ENCODE measurements around the gene INPP5F.

DNA sequence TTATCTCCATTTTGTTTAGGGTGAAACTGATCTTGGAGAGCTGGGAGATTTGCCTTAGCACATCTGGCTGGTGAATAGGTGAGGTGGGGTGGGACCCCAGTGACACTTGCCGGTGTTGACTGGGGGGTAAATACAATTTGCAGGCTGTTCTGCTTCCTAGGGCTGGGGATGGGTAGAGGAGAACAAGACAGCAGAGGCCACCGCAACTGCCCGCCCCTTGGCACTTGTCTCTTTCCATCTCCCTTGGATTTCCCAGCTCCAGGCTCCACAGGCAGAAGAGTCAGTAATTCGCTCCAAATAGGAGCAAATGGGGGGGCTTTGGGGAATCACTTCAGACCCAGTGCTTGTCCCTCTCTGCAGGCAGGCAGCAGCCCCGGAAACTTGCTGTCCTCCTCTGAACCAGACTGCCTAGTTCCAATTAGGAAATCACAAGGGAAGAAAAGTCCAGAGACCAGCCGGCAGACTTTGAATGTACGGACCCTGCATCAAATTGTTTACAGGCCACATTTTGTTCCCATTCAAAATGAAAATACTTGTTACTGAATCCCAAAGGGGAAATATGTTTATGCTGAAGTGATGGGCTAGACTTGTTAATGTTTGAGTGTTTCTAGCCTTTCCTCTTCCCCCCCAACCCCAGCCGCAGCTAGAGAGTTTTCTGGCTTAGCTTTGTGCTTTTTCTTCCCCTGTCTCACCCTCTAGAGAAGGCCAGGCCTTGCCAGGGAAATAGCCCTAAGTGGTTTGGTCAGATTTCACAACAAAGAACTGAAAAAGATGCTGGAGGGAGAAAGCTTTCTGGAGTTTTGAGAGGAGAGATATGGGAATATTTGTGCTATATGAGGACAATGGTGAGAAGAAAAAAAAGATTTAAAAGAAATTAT, 10.0 kb upstream of the INPP5F start:
- TF ChIP-seq, protein P1, sequence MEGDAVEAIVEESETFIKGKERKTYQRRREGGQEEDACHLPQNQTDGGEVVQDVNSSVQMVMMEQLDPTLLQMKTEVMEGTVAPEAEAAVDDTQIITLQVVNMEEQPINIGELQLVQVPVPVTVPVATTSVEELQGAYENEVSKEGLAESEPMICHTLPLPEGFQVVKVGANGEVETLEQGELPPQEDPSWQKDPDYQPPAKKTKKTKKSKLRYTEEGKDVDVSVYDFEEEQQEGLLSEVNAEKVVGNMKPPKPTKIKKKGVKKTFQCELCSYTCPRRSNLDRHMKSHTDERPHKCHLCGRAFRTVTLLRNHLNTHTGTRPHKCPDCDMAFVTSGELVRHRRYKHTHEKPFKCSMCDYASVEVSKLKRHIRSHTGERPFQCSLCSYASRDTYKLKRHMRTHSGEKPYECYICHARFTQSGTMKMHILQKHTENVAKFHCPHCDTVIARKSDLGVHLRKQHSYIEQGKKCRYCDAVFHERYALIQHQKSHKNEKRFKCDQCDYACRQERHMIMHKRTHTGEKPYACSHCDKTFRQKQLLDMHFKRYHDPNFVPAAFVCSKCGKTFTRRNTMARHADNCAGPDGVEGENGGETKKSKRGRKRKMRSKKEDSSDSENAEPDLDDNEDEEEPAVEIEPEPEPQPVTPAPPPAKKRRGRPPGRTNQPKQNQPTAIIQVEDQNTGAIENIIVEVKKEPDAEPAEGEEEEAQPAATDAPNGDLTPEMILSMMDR (IDR thresholded peaks at IDR 0.05) = no peak
- no peak for TF ChIP-seq POLR2A (IDR thresholded peaks at IDR 0.05)

All from upper lobe of left lung (tissue), 4 donors.